GM12874 (cell line): ENCODE results near the gene GNL1.

ENCODE experiments used
- CTCF ChIP-seq: IDR thresholded peaks from 2 replicates; pipeline ENCODE4 v1.5.1; 2011; ENCODE audit warnings: low read depth, mild to moderate bottlenecking, control low read depth, low read length, moderate library complexity; ENCODE audit not compliant: insufficient read depth

GNL1 gene

DNA sequence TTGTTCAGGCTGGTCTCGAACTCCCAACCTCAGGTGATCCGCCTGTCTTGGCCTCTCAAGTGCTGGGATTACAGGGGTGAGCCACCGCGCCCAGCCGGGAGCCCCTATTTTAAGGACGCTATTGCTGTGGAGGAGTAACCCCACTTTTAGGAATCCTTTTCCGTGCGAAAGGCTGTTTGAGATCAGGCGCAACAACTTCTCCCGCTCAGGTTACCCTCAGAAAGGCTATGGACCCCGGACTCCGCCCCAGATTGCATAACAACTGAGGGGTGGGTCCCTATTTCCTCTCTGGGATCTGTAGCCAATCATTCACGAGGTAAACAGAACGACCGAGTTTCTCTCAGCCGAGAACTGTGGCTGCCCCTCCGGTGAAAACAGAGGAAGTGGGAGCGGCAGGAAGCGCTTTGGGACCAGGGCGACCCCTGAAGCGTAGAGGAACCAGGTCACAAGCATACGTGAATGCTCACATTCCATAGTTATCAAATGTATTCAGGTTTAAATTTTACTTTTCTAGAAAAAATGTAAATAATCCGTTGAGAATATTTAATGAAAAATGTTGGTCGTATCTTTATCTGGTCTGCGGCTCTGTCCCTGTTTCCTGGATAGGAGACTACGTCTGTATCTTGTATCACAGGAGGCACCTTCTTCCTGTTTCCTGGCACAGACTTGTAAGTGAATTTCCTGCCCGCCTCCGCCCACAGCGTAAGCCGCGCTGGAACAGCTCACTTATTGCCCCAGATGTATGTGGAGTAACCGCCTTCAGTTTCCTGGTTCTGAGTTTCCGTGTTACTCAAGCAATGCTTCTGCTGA is 40.1 kb downstream of the GNL1 start:
- no peak for TF ChIP-seq CTCF

GRCh38 chr6:30515106-30515505 is 41.2 kb downstream of the GNL1 start:
- TF ChIP-seq CTCF, result no peak

- no peak for TF ChIP-seq CTCF
These were observed 42.8 kb downstream of the GNL1 start for GRCh38 chr6:30513451-30513850.

DNA sequence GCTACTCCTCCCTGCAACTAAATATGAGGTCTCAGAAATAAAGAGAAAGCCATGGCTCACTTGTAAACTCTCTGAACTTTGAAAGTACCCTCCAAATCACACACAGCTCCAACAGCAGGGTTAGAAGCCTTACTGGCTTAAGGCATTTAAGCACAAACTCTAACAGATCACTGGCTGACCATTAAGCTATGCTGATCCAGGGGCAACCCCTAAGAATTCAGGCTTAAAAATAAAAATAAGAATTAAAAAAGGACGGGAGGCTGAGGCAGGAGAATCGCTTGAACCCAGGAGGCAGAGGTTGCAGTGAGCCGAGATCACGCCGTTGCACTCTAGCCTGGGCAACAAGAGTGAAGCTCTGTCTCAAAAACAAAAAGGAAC is 45.1 kb downstream of the GNL1 start:
- TF ChIP-seq CTCF, result no peak

- no peak for TF ChIP-seq CTCF
These were observed 45.7 kb downstream of the GNL1 start for GRCh38 chr6:30510419-30511168.

- TF ChIP-seq CTCF, result no peak
These were observed 47.2 kb downstream of the GNL1 start for GRCh38 chr6:30508890-30509736.
